Measurements from ENCODE around the gene GIT1.
A peak's percentile ranks its signal among the peaks of the same experiment; 100 is the strongest.

Gene GIT1

DNA sequence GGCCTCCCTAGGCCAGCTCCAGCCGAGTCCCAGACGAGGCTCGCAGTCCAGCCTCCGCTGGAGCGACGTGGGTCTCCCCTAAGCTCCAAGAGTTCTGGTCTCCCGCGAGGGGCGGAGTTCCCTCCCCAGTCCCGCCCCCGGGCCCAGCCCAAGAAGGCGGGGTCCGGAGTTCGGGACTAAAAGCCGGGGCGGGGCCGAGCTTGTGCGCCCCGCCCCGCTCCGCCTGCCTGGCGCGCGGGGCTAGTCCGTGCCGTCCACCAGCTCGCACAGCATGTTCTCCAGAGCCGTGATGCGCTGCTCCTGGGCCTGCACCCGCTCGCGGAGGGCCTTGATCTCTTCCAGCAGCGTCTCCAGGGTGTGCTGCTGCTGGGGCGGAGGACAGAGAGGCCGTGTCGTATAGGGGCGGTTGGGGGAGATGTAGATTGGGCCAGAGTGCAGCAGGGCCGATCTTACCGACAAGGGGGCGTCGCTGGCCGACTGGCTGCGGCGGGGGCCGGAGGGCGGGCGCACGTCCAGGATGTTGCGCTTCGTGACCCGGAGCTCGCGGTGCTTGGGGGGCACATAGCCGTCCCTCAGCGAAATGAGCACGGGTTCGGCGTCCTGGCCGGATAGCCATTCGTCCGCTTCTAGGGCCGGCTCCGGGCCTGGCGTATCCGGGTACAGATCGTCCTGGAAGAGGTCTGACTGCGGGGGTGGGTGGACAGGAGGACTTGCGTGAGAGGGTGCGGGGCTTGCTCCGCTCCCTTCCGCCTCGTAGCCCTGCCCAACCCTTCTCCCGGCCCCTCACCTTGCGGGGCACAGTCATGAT, 26.2 kb upstream of the GIT1 start:
- FAIRE-seq (no peak), DNase-seq (ENCODE audit: insufficient read length, low spot score) (peak; percentile 68)
- TF ChIP-seq, protein P1, sequence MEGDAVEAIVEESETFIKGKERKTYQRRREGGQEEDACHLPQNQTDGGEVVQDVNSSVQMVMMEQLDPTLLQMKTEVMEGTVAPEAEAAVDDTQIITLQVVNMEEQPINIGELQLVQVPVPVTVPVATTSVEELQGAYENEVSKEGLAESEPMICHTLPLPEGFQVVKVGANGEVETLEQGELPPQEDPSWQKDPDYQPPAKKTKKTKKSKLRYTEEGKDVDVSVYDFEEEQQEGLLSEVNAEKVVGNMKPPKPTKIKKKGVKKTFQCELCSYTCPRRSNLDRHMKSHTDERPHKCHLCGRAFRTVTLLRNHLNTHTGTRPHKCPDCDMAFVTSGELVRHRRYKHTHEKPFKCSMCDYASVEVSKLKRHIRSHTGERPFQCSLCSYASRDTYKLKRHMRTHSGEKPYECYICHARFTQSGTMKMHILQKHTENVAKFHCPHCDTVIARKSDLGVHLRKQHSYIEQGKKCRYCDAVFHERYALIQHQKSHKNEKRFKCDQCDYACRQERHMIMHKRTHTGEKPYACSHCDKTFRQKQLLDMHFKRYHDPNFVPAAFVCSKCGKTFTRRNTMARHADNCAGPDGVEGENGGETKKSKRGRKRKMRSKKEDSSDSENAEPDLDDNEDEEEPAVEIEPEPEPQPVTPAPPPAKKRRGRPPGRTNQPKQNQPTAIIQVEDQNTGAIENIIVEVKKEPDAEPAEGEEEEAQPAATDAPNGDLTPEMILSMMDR (IDR thresholded peaks at IDR 0.05; ENCODE audit: insufficient read depth, missing control alignments), result no peak

DNA sequence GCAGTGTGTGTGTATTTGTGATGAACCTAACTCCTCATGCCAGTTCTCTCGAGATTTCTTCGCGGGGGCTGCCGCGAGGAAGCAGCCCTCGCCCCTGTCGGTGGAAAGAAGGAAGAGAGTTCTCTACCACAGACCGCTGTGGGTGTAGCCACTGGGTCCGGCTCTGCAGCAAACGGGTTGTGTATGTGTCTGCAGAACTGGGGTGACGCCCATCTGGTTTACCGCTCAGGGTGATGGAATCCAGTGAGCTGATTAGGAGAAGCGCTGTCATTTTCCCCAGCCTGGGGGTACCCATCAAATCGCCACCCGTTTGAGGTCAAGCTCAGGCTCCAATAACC, 25.6 kb upstream of the GIT1 start:
- no peak for DNase-seq (ENCODE audit: insufficient read length, low spot score)
- FAIRE-seq, result no peak
- TF ChIP-seq, protein P1 (IDR thresholded peaks at IDR 0.05; ENCODE audit: insufficient read depth, missing control alignments), result no peak

DNA sequence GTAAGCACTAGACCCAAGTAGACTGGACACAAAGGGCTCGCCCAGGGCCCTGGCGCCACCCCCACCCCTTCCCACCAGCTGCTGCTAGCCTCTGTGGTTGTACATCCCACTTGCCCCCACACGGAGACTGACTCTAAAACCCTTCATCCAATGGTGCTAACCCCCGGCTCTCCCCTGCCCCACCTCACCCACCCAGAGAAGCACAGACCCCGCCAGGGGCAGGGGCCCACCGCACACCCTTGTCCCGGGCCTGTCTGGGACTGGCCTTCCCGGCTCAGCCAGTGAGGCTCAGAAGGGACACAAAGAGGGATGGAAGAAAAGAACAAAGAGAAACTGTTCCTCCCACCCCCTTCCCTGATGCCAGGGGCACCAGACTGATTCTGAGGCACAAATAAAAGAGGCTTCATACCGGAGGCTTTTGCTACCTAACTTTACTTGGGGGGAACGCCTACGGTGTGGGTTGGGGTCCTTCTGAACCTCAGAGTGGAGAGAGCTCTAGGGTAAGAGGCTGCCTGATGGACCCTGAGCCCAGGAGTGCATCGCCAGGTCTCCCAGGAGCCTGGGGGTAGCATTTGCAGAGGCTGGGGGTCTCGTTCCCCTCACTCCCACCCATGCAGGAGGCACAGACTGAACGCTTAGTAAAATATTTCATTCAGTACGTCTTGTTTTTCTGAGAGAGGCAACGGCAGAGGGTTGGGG, 25.1 kb upstream of the GIT1 start:
- no peak for DNase-seq (ENCODE audit: insufficient read length, low spot score)
- TF ChIP-seq, protein P1 (IDR thresholded peaks at IDR 0.05; ENCODE audit: insufficient read depth, missing control alignments), result no peak
- no peak for FAIRE-seq

DNA sequence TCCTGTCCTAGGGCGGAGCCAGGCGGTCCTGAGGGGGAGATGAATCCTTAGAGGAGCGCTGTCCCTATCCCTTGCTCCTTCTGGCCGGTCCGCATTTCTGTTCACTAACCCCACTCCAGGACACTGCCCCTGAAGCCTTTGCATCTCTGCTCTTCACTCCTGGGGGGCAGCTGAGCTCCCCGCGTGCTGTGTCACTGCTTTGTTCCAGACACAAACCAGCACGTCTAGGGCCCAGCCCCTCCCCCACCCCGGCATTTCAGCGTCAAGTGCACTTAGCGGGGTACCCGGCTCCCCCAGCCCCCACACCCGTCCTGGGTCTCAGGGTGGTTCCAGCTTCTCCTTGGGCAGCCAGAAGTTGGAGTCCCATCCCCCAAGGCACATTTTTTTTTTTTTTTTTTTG, 24.4 kb upstream of the GIT1 start:
- TF ChIP-seq, protein P1 (IDR thresholded peaks at IDR 0.05; ENCODE audit: insufficient read depth, missing control alignments), result no peak
- no peak for FAIRE-seq
- DNase-seq (ENCODE audit: insufficient read length, low spot score), result no peak

DNA sequence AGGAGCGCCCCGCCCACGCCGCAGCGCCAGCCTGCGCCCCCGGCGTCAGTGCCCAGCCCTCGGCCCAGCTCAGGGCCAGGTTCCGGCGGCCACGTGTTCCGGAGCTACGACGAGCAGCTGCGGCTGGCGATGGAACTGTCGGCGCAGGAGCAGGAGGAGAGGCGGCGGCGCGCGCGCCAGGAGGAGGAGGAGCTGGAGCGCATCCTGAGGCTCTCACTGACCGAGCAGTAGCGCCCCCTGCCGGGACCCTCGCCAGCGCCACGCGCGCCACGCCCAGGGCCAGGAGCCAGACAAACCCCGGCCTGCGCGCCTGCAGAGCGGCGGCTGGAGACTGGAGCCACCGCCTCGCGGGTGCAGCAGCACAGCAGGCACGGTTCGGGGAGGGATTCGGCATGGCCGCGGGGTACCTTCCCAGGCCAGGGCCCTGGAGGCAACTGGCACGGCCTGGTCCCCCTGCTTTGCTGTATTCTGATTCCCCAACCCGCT, 23.9 kb upstream of the GIT1 start:
- no peak for FAIRE-seq
- TF ChIP-seq, protein P1 (IDR thresholded peaks at IDR 0.05; ENCODE audit: insufficient read depth, missing control alignments), result no peak
- DNase-seq (ENCODE audit: insufficient read length, low spot score), result no peak

DNA sequence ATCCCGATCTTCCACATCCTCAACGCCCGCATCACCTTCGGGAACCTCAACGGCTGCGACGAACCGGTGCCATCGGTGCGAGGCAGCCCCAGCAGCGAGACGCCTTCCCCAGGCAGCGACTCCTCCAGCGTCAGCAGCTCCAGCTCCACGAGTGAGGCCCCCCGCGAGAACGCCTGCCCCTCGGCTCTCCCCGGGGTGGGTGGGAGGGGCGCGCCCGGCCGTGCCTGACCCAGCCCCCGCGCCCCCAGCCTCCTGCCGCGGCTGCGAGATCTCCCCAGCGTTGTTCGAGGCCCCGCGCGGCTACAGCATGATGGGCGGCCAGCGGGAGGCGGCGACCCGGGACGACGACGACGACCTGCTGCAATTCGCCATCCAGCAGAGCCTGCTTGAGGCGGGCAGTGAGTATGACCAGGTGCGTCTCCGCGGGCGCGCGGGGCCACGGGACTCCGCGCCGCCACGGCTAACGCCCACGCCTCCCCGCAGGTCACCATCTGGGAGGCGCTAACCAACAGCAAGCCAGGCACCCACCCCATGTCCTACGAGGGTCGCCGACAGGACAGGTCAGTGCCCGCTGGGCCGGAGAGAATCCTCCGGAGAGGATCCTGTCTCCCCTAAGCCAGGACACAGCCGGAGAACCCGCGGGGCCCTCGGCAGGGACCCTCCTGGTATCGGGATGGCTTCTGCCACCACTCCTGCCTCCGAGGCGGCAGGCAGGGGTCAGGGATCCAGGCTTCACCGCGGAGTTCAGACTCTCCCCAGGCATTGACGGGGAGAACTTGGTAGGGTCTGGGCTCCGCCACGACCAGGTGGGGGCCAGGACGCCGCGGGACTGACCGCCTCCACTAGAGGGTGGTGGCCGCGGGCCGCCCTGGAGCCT, 23.2 kb upstream of the GIT1 start:
- DNase-seq (ENCODE audit: insufficient read length, low spot score) (no peak), FAIRE-seq (no peak)

More for the DNA sequence above, 23.2 kb upstream of the GIT1 start:
- TF ChIP-seq, protein P1 (IDR thresholded peaks at IDR 0.05; ENCODE audit: insufficient read depth, missing control alignments), result no peak
